H1 (cell line): ENCODE measurements around the gene RPL36A. TPM values are rescaled to one million over a fixed set of nuclear protein-coding genes. Genes with fewer than 3 reads are reported as not detected.

Experiments used
- CHD7 ChIP-seq: fragments of 300-600 bp; sonication (generic); IDR thresholded peaks from 2 replicates; pipeline ENCODE4 v1.7.1; 2012; ENCODE audit warnings: low read length, moderate library complexity, mild to moderate bottlenecking, inconsistent platforms; ENCODE audit not compliant: insufficient replicate concordance
- CTCF ChIP-seq, 3 experiments: IDR thresholded peaks; 1 replicate in 2 of 3; 2 replicates in 1 of 3; pipeline versions ENCODE4 v1.5.1 to v1.6.1; 2011; ENCODE audit warnings: low read length in 3 of 3, mild to moderate bottlenecking in 3 of 3, inconsistent platforms in 2 of 3, low read depth in 1 of 3, moderate library complexity in 1 of 3; ENCODE audit not compliant: insufficient read depth in 1 of 3; ENCODE audit errors: control extremely low read depth in 1 of 3
- EZH2 ChIP-seq: fragments of 200-600 bp; sonication (generic); IDR thresholded peaks from 2 replicates; pipeline ENCODE4 v1.7.1; 2012; ENCODE audit warnings: low read depth, mild to moderate bottlenecking, moderate library complexity, low read length, inconsistent platforms; ENCODE audit not compliant: severe bottlenecking
- HDAC2 ChIP-seq, 2 experiments: fragments of 300-600 bp in 1 of 2; sonication (generic) in 1 of 2; IDR thresholded peaks; 2 replicates each; pipeline ENCODE4 v1.6.1; 2011 to 2012; ENCODE audit warnings: low read depth in 2 of 2, low read length in 2 of 2, mild to moderate bottlenecking in 2 of 2, moderate library complexity in 2 of 2, borderline replicate concordance in 1 of 2, inconsistent platforms in 1 of 2
- KDM1A ChIP-seq: fragments of 200-600, 300-600 bp; sonication (generic); IDR thresholded peaks from 2 replicates; pipeline ENCODE4 v1.7.1; 2016; ENCODE audit warnings: mild to moderate bottlenecking, low read length, borderline replicate concordance
- NANOG ChIP-seq: IDR thresholded peaks from 2 replicates; pipeline ENCODE4 v1.6.1; 2011; ENCODE audit warnings: low read length, low read depth, mild to moderate bottlenecking, inconsistent platforms; ENCODE audit not compliant: insufficient read depth, poor library complexity, severe bottlenecking
- SUZ12 ChIP-seq: fragments of 200-600 bp; sonication (generic); IDR thresholded peaks from 2 replicates; pipeline ENCODE4 v1.6.1; 2012; ENCODE audit warnings: mild to moderate bottlenecking, inconsistent platforms, low read length, moderate library complexity, mixed read lengths
- ZNF274 ChIP-seq: IDR thresholded peaks from 2 replicates; pipeline ENCODE4 v1.7.0; 2012; ENCODE audit warnings: low read length, borderline replicate concordance; ENCODE audit errors: extremely low read depth
- polyA plus RNA-seq, 7 experiments: library from polyadenylated mRNA; depleted of rRNA in 3 of 7; stranded (reverse) in 5 of 7; unstranded in 2 of 7; fragments of >200 nt in 5 of 7; fragments of 200-250 nt in 2 of 7; gene quantifications; 1 replicate in 5 of 7; 2 replicates in 1 of 7; 4 replicates in 1 of 7; pipeline versions ENCODE4 v1.2.1 to v1.2.3, GENCODE V29; 2011 to 2013; ENCODE audit warnings: missing spikeins in 2 of 7, mixed read lengths in 2 of 7
- total RNA-seq: library from RNA; stranded (reverse); fragmentation: NEBNext Ultra II Directional; extraction: Animal tissue kit (Norgen Biotek cat#: 25700); gene quantifications from 2 replicates; pipeline ENCODE4 v1.2.1, GENCODE V29; 2021

RPL36A gene
- total and polyA plus RNA-seq, 2 of the 8 experiments (the other 6 are each of a cell fraction or from before 2014, with no cell fraction given) = 271 to 1,587 TPM

- no peak for TF ChIP-seq CHD7
- TF ChIP-seq KDM1A = no peak
- no peak for TF ChIP-seq HDAC2 (IDR thresholded peaks at IDR 0.05; ENCODE audit: borderline replicate concordance in 1 of 2, low read depth in 2 of 2, low read length in 2 of 2)
- no peak for TF ChIP-seq CTCF (IDR thresholded peaks at IDR 0.05; ENCODE audit: control extremely low read depth in 1 of 3, insufficient read depth in 1 of 3, low read depth in 1 of 3, low read length in 3 of 3)
- no peak for TF ChIP-seq SUZ12
- TF ChIP-seq EZH2 = no peak
- no peak for TF ChIP-seq NANOG
- no peak for TF ChIP-seq ZNF274
Observed at GRCh38 chrX:101417190-101417589, 26.4 kb downstream of the RPL36A start (continued).
